H1 (cell line): ENCODE results near the gene SIRPB1. TPM values are rescaled to one million over a fixed set of nuclear protein-coding genes. Genes with fewer than 3 reads are reported as not detected.

Source experiments
- EGR1 ChIP-seq: IDR thresholded peaks from 2 replicates; pipeline ENCODE4 v1.6.1; 2011; ENCODE audit warnings: low read depth, low read length, borderline replicate concordance
- EP300 ChIP-seq, 2 experiments: IDR thresholded peaks; 1 replicate in 1 of 2; 2 replicates in 1 of 2; pipeline ENCODE4 v1.6.1; 2011 to 2012; ENCODE audit warnings: low read depth in 2 of 2, low read length in 2 of 2, mild to moderate bottlenecking in 2 of 2, borderline replicate concordance in 1 of 2, inconsistent platforms in 1 of 2, moderate library complexity in 1 of 2
- JUND ChIP-seq: IDR thresholded peaks from 2 replicates; pipeline ENCODE4 v1.6.1; 2011; ENCODE audit warnings: mild to moderate bottlenecking, improper control_type of control experiment, low read length
- MAFK ChIP-seq: IDR thresholded peaks from 2 replicates; pipeline ENCODE4 v1.6.1; 2012; ENCODE audit warnings: low read depth, mild to moderate bottlenecking, improper control_type of control experiment, low read length
- PHF8 ChIP-seq: fragments of 200-600 bp; sonication (generic); conservative IDR thresholded peaks from 2 replicates; pipeline ENCODE4 v1.7.1; 2012; ENCODE audit warnings: low read depth, mild to moderate bottlenecking, inconsistent platforms, low read length, moderate library complexity
- RBBP5 ChIP-seq: IDR thresholded peaks from 2 replicates; pipeline ENCODE4 v1.7.1; 2012; ENCODE audit warnings: low read depth, mild to moderate bottlenecking, inconsistent platforms, low read length, moderate library complexity, borderline replicate concordance
- RXRA ChIP-seq: IDR thresholded peaks from 2 replicates; pipeline ENCODE4 v1.6.1; 2011; ENCODE audit warnings: low read depth, mild to moderate bottlenecking, low read length, moderate library complexity; ENCODE audit not compliant: insufficient read depth
- ZNF274 ChIP-seq: IDR thresholded peaks from 2 replicates; pipeline ENCODE4 v1.7.0; 2012; ENCODE audit warnings: low read length, borderline replicate concordance; ENCODE audit errors: extremely low read depth
- polyA plus RNA-seq, 7 experiments: library from polyadenylated mRNA; depleted of rRNA in 3 of 7; stranded (reverse) in 5 of 7; unstranded in 2 of 7; fragments of >200 nt in 5 of 7; fragments of 200-250 nt in 2 of 7; gene quantifications; 1 replicate in 5 of 7; 2 replicates in 1 of 7; 4 replicates in 1 of 7; pipeline versions ENCODE4 v1.2.1 to v1.2.3, GENCODE V29; 2011 to 2013; ENCODE audit warnings: missing spikeins in 2 of 7, mixed read lengths in 2 of 7
- total RNA-seq: library from RNA; stranded (reverse); fragmentation: NEBNext Ultra II Directional; extraction: Animal tissue kit (Norgen Biotek cat#: 25700); gene quantifications from 2 replicates; pipeline ENCODE4 v1.2.1, GENCODE V29; 2021
- TF ChIP-seq, protein P1 (sequence below): fragments of 300-600 bp; sonication (generic); IDR thresholded peaks from 2 replicates; pipeline ENCODE4 v1.7.1; 2012; ENCODE audit warnings: low read length, moderate library complexity, mild to moderate bottlenecking, inconsistent platforms; ENCODE audit not compliant: insufficient replicate concordance

Gene SIRPB1
- total and polyA plus RNA-seq, 2 of the 8 experiments (the other 6 are each of a cell fraction or from before 2014, with no cell fraction given), result 0.14 to 0.99 TPM

GRCh38 chr20:1618954-1619540 is 762 bp downstream of the SIRPB1 start (continued):
- TF ChIP-seq EP300 (IDR thresholded peaks at IDR 0.05; ENCODE audit: borderline replicate concordance in 1 of 2, low read depth in 2 of 2, low read length in 2 of 2) (no peak), ZNF274 (no peak), PHF8 (no peak), JUND (no peak), EGR1 (no peak), RXRA (no peak), MAFK (no peak), RBBP5 (no peak)
- TF ChIP-seq, protein P1, sequence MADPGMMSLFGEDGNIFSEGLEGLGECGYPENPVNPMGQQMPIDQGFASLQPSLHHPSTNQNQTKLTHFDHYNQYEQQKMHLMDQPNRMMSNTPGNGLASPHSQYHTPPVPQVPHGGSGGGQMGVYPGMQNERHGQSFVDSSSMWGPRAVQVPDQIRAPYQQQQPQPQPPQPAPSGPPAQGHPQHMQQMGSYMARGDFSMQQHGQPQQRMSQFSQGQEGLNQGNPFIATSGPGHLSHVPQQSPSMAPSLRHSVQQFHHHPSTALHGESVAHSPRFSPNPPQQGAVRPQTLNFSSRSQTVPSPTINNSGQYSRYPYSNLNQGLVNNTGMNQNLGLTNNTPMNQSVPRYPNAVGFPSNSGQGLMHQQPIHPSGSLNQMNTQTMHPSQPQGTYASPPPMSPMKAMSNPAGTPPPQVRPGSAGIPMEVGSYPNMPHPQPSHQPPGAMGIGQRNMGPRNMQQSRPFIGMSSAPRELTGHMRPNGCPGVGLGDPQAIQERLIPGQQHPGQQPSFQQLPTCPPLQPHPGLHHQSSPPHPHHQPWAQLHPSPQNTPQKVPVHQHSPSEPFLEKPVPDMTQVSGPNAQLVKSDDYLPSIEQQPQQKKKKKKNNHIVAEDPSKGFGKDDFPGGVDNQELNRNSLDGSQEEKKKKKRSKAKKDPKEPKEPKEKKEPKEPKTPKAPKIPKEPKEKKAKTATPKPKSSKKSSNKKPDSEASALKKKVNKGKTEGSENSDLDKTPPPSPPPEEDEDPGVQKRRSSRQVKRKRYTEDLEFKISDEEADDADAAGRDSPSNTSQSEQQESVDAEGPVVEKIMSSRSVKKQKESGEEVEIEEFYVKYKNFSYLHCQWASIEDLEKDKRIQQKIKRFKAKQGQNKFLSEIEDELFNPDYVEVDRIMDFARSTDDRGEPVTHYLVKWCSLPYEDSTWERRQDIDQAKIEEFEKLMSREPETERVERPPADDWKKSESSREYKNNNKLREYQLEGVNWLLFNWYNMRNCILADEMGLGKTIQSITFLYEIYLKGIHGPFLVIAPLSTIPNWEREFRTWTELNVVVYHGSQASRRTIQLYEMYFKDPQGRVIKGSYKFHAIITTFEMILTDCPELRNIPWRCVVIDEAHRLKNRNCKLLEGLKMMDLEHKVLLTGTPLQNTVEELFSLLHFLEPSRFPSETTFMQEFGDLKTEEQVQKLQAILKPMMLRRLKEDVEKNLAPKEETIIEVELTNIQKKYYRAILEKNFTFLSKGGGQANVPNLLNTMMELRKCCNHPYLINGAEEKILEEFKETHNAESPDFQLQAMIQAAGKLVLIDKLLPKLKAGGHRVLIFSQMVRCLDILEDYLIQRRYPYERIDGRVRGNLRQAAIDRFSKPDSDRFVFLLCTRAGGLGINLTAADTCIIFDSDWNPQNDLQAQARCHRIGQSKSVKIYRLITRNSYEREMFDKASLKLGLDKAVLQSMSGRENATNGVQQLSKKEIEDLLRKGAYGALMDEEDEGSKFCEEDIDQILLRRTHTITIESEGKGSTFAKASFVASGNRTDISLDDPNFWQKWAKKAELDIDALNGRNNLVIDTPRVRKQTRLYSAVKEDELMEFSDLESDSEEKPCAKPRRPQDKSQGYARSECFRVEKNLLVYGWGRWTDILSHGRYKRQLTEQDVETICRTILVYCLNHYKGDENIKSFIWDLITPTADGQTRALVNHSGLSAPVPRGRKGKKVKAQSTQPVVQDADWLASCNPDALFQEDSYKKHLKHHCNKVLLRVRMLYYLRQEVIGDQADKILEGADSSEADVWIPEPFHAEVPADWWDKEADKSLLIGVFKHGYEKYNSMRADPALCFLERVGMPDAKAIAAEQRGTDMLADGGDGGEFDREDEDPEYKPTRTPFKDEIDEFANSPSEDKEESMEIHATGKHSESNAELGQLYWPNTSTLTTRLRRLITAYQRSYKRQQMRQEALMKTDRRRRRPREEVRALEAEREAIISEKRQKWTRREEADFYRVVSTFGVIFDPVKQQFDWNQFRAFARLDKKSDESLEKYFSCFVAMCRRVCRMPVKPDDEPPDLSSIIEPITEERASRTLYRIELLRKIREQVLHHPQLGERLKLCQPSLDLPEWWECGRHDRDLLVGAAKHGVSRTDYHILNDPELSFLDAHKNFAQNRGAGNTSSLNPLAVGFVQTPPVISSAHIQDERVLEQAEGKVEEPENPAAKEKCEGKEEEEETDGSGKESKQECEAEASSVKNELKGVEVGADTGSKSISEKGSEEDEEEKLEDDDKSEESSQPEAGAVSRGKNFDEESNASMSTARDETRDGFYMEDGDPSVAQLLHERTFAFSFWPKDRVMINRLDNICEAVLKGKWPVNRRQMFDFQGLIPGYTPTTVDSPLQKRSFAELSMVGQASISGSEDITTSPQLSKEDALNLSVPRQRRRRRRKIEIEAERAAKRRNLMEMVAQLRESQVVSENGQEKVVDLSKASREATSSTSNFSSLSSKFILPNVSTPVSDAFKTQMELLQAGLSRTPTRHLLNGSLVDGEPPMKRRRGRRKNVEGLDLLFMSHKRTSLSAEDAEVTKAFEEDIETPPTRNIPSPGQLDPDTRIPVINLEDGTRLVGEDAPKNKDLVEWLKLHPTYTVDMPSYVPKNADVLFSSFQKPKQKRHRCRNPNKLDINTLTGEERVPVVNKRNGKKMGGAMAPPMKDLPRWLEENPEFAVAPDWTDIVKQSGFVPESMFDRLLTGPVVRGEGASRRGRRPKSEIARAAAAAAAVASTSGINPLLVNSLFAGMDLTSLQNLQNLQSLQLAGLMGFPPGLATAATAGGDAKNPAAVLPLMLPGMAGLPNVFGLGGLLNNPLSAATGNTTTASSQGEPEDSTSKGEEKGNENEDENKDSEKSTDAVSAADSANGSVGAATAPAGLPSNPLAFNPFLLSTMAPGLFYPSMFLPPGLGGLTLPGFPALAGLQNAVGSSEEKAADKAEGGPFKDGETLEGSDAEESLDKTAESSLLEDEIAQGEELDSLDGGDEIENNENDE, result no peak
